HEK293 (cell line): ENCODE results near the gene PPFIA4.
A peak's percentile ranks its signal among the peaks of the same experiment; 100 is the strongest.

Experiments
- CTCF ChIA-PET: fragments of 350-600 bp; formaldehyde crosslinking; extraction: SDS; loops from one replicate; lab custom pipeline; 2021; ENCODE audit warnings: antibody characterized with exemption; lab: Yijun Ruan, JAX
- POLR2A ChIA-PET: fragments of 300-600 bp; formaldehyde crosslinking; extraction: SDS; loops from one replicate; lab custom pipeline; 2020; ENCODE audit warnings: antibody characterized with exemption, inconsistent platforms; lab: Yijun Ruan, JAX
- H3K27ac ChIP-seq: fragments of 200-500 bp; sonication (Bioruptor generic); 2 replicates; pipeline ENCODE4 v1.5.1; 2014; ENCODE audit warnings: low read depth, low read length, control low read depth, inconsistent platforms; ENCODE audit errors: extremely low read depth
- H3K36me3 ChIP-seq, 2 experiments: fragments of 200-500 bp in 1 of 2; sonication (Bioruptor generic) in 1 of 2; 1 replicate in 1 of 2; 2 replicates in 1 of 2; pipeline ENCODE4 v1.5.1; 2014 to 2017; ENCODE audit warnings: inconsistent platforms in 2 of 2, low read length in 2 of 2; ENCODE audit not compliant: control insufficient read depth in 2 of 2, insufficient read depth in 1 of 2
- H3K4me1 ChIP-seq: fragments of 200-500 bp; sonication (Bioruptor generic); 2 replicates; pipeline ENCODE4 v1.5.1; 2014; ENCODE audit warnings: mild to moderate bottlenecking, low read length, inconsistent platforms; ENCODE audit not compliant: control insufficient read depth, insufficient read depth
- H3K4me3 ChIP-seq: 2 replicates; pipeline ENCODE4 v1.5.1; 2011; ENCODE audit warnings: low read depth, mild to moderate bottlenecking, control low read depth, low read length, moderate library complexity
- H3K9me3 ChIP-seq: fragments of 200-500 bp; sonication (Bioruptor generic); 2 replicates; pipeline ENCODE4 v1.5.1; 2014; ENCODE audit warnings: low read depth, low read length, inconsistent platforms; ENCODE audit not compliant: control insufficient read depth, insufficient read depth
- HOXA7 ChIP-seq: sonication (generic); formaldehyde crosslinking; IDR thresholded peaks from 2 replicates; pipeline ENCODE4 v1.8.1; 2022; ENCODE audit warnings: missing genetic modification reagents, borderline replicate concordance
- PRDM1 ChIP-seq: fragments of 450-650 bp; formaldehyde crosslinking; IDR thresholded peaks from 2 replicates; pipeline ENCODE4; 2016; ENCODE audit warnings: missing biosample characterization, missing genetic modification characterization
- SALL2 ChIP-seq: fragments of 450-650 bp; formaldehyde crosslinking; IDR thresholded peaks from 2 replicates; pipeline ENCODE4 v1.5.0; 2017; ENCODE audit warnings: missing biosample characterization, mild to moderate bottlenecking, missing genetic modification characterization, borderline replicate concordance
- SCRT1 ChIP-seq: fragments of 450-650 bp; formaldehyde crosslinking; IDR thresholded peaks from 2 replicates; pipeline ENCODE4 v1.5.1; 2016; ENCODE audit warnings: missing biosample characterization, missing genetic modification characterization, borderline replicate concordance
- SP2 ChIP-seq: fragments of 450-650 bp; formaldehyde crosslinking; IDR thresholded peaks from 2 replicates; pipeline ENCODE4 v1.5.1; 2016; ENCODE audit warnings: missing biosample characterization, missing genetic modification characterization
- YY1 ChIP-seq: fragments of 450-650 bp; formaldehyde crosslinking; IDR thresholded peaks from 2 replicates; pipeline ENCODE4 v1.5.1; 2018; ENCODE audit warnings: missing biosample characterization, missing genetic modification characterization
- ZBTB1 ChIP-seq: fragments of 450-650 bp; formaldehyde crosslinking; IDR thresholded peaks from 2 replicates; pipeline ENCODE4 v1.5.1; 2016; ENCODE audit warnings: missing biosample characterization, missing genetic modification characterization
- ZFP3 ChIP-seq: fragments of 450-650 bp; formaldehyde crosslinking; IDR thresholded peaks from 2 replicates; pipeline ENCODE4 v1.5.1; 2016; ENCODE audit warnings: low read depth, missing biosample characterization, missing genetic modification characterization
- ZFP41 ChIP-seq: fragments of 450-650 bp; formaldehyde crosslinking; IDR thresholded peaks from 2 replicates; pipeline ENCODE4 v1.5.1; 2016; ENCODE audit warnings: missing biosample characterization, missing genetic modification characterization, borderline replicate concordance
- ZNF223 ChIP-seq: fragments of 450-650 bp; formaldehyde crosslinking; IDR thresholded peaks from 2 replicates; pipeline ENCODE4 v1.5.1; 2016; ENCODE audit warnings: missing biosample characterization, missing genetic modification characterization
- ZNF324 ChIP-seq: fragments of 450-650 bp; formaldehyde crosslinking; IDR thresholded peaks from 2 replicates; pipeline ENCODE4 v1.5.1; 2016; ENCODE audit warnings: missing biosample characterization, missing genetic modification characterization
- ZNF366 ChIP-seq: fragments of 450-650 bp; formaldehyde crosslinking; conservative IDR thresholded peaks from 2 replicates; pipeline ENCODE4 v1.5.1; 2016; ENCODE audit warnings: missing biosample characterization, missing genetic modification characterization
- ZNF404 ChIP-seq: fragments of 450-650 bp; formaldehyde crosslinking; IDR thresholded peaks from 2 replicates; pipeline ENCODE4 v1.5.1; 2017; ENCODE audit warnings: missing biosample characterization, missing genetic modification characterization
- ZNF510 ChIP-seq: fragments of 450-650 bp; formaldehyde crosslinking; IDR thresholded peaks from 2 replicates; pipeline ENCODE4 v1.5.1; 2018; ENCODE audit warnings: mild to moderate bottlenecking, missing genetic modification characterization, missing biosample characterization; ENCODE audit not compliant: insufficient replicate concordance
- ZNF621 ChIP-seq: fragments of 450-650 bp; formaldehyde crosslinking; IDR thresholded peaks from 2 replicates; pipeline ENCODE4 v1.5.1; 2017; ENCODE audit warnings: missing biosample characterization, missing genetic modification characterization
- ZNF623 ChIP-seq: fragments of 450-650 bp; formaldehyde crosslinking; IDR thresholded peaks from 2 replicates; pipeline ENCODE4 v1.5.1; 2016; ENCODE audit warnings: missing biosample characterization, missing genetic modification characterization
- ZNF626 ChIP-seq: fragments of 450-650 bp; sonication (Bioruptor Pico); formaldehyde crosslinking; IDR thresholded peaks from 2 replicates; pipeline ENCODE4 v1.5.1; 2018; ENCODE audit warnings: missing biosample characterization, missing genetic modification characterization, inconsistent platforms
- ZNF645 ChIP-seq: fragments of 450-650 bp; formaldehyde crosslinking; IDR thresholded peaks from 2 replicates; pipeline ENCODE4; 2016; ENCODE audit warnings: missing biosample characterization, missing genetic modification characterization
- ZNF658 ChIP-seq: fragments of 450-650 bp; formaldehyde crosslinking; IDR thresholded peaks from 2 replicates; pipeline ENCODE4; 2016; ENCODE audit warnings: missing biosample characterization, missing genetic modification characterization
- ZNF660 ChIP-seq: fragments of 450-650 bp; IDR thresholded peaks from 2 replicates; pipeline ENCODE4 v1.5.1; 2018; ENCODE audit warnings: missing biosample characterization, mild to moderate bottlenecking, missing genetic modification characterization
- ZNF664 ChIP-seq: fragments of 450-650 bp; formaldehyde crosslinking; IDR thresholded peaks from 2 replicates; pipeline ENCODE4 v1.5.1; 2016; ENCODE audit warnings: missing biosample characterization, missing genetic modification characterization
- ZNF677 ChIP-seq: fragments of 450-650 bp; IDR thresholded peaks from 2 replicates; pipeline ENCODE4 v1.5.0; 2018; ENCODE audit warnings: missing biosample characterization, mild to moderate bottlenecking, missing genetic modification characterization, moderate library complexity
- ZNF692 ChIP-seq: fragments of 450-650 bp; formaldehyde crosslinking; IDR thresholded peaks from 2 replicates; pipeline ENCODE4 v1.5.1; 2016; ENCODE audit warnings: missing biosample characterization, missing genetic modification characterization
- ZNF768 ChIP-seq: fragments of 450-650 bp; formaldehyde crosslinking; IDR thresholded peaks from 2 replicates; pipeline ENCODE4 v1.5.1; 2018; ENCODE audit warnings: missing biosample characterization, mild to moderate bottlenecking, missing genetic modification characterization
- ZSCAN16 ChIP-seq: fragments of 450-650 bp; formaldehyde crosslinking; IDR thresholded peaks from 2 replicates; pipeline ENCODE4 v1.5.1; 2016; ENCODE audit warnings: missing biosample characterization, missing genetic modification characterization

The PPFIA4 gene

GRCh38 chr1:203082571-203083462, 56.5 kb downstream of the PPFIA4 start:
- H3K9me3 ChIP-seq, result no peaks in the 10 kb centered on the region
- no peaks in the 10 kb centered on the region for H3K4me1 ChIP-seq
- no peaks in the 10 kb centered on the region for H3K36me3 ChIP-seq
- TF ChIP-seq ZNF645 (no peak), ZSCAN16 (tag by site-specific recombination) (peak; percentile 73; the same call in 1 of the 2 replicates), ZNF510 (tag by site-specific recombination) (no peak)
- no peak overlapping the region for H3K27ac ChIP-seq
- CTCF ChIA-PET, result interaction anchor here (0.6 to 3.8 kb wide), 13 partner anchors 10 to 121 kb away, joined by 3 to 20 read pairs (median 3); no protein-coding TSS in a partner anchor
- H3K4me3 ChIP-seq, result no peak overlapping the region
- POLR2A ChIA-PET, result interaction anchor here (0.5 kb wide), 1 partner anchor 196 kb away, joined by 4 read pairs; no protein-coding TSS in a partner anchor

GRCh38 chr1:203083463-203083921, 57.2 kb downstream of the PPFIA4 start:
- no peaks in the 10 kb centered on the region for H3K36me3 ChIP-seq
- no peaks in the 10 kb centered on the region for H3K9me3 ChIP-seq
- CTCF ChIA-PET, result interaction anchor here (0.6 to 3.8 kb wide), 18 partner anchors 10 to 186 kb away, joined by 3 to 20 read pairs (median 3); no protein-coding TSS in a partner anchor
- no peak overlapping the region for H3K4me3 ChIP-seq
- H3K27ac ChIP-seq, result no peak overlapping the region
- TF ChIP-seq ZNF677 (tag by site-specific recombination), result no peak
- TF ChIP-seq ZNF366 (tag by site-specific recombination), result no peak
- no peak for TF ChIP-seq ZNF626 (tag by site-specific recombination)
- no peak for TF ChIP-seq SCRT1 (tag by site-specific recombination)
- TF ChIP-seq ZNF664 (tag by site-specific recombination), result no peak
- no peak for TF ChIP-seq YY1
- no peak for TF ChIP-seq ZNF404 (tag by site-specific recombination)
- no peak for TF ChIP-seq ZNF658 (tag by site-specific recombination)
- no peak for TF ChIP-seq SP2 (tag by site-specific recombination)
- TF ChIP-seq, all 188 proteins: peak for 0
- H3K4me1 ChIP-seq, result no peaks in the 10 kb centered on the region
- POLR2A ChIA-PET, result no interaction called here

GRCh38 chr1:203084588-203085527, 58.6 kb downstream of the PPFIA4 start:
- POLR2A ChIA-PET, result interaction anchor here (0.7 kb wide), 1 partner anchor 222 kb away, joined by 3 read pairs; no protein-coding TSS in a partner anchor
- no peak overlapping the region for H3K4me3 ChIP-seq
- TF ChIP-seq SALL2 (no peak), ZFP3 (tag by site-specific recombination) (no peak), ZNF692 (no peak), ZNF223 (tag by site-specific recombination) (no peak), PRDM1 (tag by site-specific recombination) (no peak), ZFP41 (tag by site-specific recombination) (no peak), ZNF621 (no peak), HOXA7 (CRISPR knock-in tag) (no peak), ZNF660 (tag by site-specific recombination) (no peak), ZNF404 (tag by site-specific recombination) (no peak), ZNF768 (tag by site-specific recombination) (no peak), ZNF623 (no peak), ZBTB1 (no peak), ZNF324 (tag by site-specific recombination) (no peak)

More at GRCh38 chr1:203084588-203085527, 58.6 kb downstream of the PPFIA4 start:
- Histone ChIP-seq H3K9me3 (no peaks in the 10 kb centered on the region), H3K4me1 (no peaks in the 10 kb centered on the region), H3K27ac (no peak overlapping the region), H3K36me3 (no peaks in the 10 kb centered on the region)
- CTCF ChIA-PET, result interaction anchor here (0.6 to 3.8 kb wide), 24 partner anchors 8 to 563 kb away, joined by 3 to 20 read pairs (median 4); no protein-coding TSS in a partner anchor
